ENCODE measurements around the gene NFATC1.

The NFATC1 gene

GRCh38 chr18:79526468-79527460 lies 131.0 kb downstream of the NFATC1 start:
- DNase-seq, result no peak

- DNase-seq, result no peak
Observed at GRCh38 chr18:79527656-79528315, 132.1 kb downstream of the NFATC1 start.

- DNase-seq, result no peak
Observed at GRCh38 chr18:79528316-79528695, 132.6 kb downstream of the NFATC1 start.

DNA sequence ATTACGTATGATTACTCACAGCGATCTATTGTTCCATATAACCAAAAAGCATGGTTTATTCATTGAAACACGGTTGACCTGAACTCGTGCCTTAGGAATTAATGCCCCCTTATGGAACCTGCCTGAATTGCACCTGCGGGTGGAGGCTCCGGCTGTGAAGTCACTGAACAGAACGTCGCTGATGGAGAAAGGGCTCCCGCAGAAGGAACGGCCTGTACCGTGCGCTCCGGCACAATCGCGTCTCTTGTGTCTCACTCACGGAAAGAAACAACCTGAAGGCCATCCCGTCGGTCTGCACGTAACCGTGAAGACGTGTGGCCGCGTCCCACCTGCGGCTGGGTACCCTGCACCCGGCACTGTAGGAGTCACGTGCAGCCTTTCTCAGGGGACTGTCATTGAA lies 133.1 kb downstream of the NFATC1 start:
- DNase-seq, result peak; percentile 81

DNA sequence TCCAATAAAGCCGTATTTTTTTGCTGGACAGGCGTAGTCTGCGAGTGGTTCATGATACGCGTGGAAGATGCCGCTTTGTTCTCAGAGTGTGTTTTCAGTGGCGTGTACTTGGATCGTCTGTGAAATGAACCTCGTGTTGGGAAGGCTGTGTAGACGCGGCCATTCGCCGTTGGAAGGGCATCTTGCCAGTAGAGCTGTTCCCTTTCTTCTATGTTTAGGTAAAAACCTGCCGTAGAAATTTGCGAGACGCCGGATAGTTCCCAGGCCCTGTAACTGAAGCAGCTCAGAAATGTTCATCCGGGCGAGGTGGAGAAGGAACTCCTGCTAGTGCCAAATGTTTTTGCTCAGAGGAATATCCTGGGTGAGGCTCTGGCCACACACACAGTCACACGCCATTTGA lies 133.6 kb downstream of the NFATC1 start:
- DNase-seq, result no peak

DNA sequence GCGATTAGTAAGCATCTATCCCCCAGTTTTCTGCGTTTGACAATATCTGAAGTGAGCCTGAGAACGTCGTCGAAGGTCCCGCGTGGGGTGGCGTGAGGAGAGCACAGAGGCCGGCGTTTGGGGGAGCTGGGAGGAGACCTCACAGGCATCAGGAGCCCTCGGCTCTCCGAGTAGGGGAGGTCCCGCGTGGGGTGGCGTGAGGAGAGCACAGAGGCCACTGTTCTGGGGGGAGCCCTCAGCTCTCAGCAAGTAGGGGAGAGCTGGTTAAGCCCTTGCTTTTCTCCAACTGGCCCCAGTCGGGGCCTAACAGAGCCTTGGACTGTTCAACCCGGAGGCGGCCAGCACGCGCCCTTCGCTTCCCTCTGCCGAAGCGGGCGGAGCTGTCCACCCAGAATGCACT lies 134.3 kb downstream of the NFATC1 start:
- DNase-seq, result no peak

GRCh38 chr18:79530821-79531220 lies 135.1 kb downstream of the NFATC1 start:
- DNase-seq, result no peak

DNA sequence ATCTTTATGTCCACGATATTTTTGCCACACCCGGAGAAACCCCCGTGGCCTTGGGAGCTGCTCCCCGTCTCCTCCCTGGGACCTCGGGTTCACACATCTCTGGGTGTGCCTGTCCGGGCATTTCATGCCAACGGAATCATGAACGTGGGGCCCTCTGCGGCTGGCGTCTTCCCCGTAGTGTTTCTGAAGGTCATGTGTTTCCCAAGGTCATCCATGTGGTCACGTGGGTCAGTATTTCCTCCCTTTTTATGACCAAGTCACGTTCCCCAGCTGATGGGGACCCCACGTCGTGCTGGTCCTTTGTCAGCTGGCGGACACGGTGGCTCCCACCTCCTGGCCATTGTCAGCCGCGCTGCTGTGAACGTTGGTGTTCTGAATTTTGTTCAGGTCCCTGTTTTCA lies 135.7 kb downstream of the NFATC1 start:
- DNase-seq, result no peak

- DNase-seq, result no peak
Observed at GRCh38 chr18:79531926-79532312, 136.2 kb downstream of the NFATC1 start.

GRCh38 chr18:79532313-79533007 lies 136.7 kb downstream of the NFATC1 start:
- no peak for DNase-seq

GRCh38 chr18:79533146-79533545 lies 137.4 kb downstream of the NFATC1 start:
- DNase-seq, result no peak

- DNase-seq, result no peak
Observed at GRCh38 chr18:79533591-79533990, 137.9 kb downstream of the NFATC1 start.

DNA sequence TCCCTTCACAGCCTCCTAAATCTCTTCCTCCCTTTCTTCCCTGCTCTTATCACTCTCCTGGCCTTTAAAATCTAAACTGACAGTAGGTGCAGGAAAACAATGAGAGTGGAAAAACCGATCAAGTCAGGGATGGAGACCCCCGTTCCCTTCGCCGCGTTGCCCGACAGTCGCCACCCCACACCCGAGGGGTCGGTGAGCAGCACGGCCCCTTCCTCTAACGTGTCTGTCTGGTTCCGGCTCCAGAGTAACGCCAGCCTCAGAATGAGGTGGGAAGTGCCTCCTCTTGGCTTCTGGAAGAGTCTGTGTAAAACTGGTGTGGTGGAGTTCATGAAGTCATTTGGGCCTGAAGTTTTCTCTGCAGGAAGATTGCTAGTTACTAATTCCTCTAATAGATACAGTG lies 138.6 kb downstream of the NFATC1 start:
- no peak for DNase-seq

- DNase-seq, result no peak
Observed at GRCh38 chr18:79537758-79538157, 142.0 kb downstream of the NFATC1 start.

GRCh38 chr18:79538635-79539034 lies 142.9 kb downstream of the NFATC1 start:
- DNase-seq, result no peak

DNA sequence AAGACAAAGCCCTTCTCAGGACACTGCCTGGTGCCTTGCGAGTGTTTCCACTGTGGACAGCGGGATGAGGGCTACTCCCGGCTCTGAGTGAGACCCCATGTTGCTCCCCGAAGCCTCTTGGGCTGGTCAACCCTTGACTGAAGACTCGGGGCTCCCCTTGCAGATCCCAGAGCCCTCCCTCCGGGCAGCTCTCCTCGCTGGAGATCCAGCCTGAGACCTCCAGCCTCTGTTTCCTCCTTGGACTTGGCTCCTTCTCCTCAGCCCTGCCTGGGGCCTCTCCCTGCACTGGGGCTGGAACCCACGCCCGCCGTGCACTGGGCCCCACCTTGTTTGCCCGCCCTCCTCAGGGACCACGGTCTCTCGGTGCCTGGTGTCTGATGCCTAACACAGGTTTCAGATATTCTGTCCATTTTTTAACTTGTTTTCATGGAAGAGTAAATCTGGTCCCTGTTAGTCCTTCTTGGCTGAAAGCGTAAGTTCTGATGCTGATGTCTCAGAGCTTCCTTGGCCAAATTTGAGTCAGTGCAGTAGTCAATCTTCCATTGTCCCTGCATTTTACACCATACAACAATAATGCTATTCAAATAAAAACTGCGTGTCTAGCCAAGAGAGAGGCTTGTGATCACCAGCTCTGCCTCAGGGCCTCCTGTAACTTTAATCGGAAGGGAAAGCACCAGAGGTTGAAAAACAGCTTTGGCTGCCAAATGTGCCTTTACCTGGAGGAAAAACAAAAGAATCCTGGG lies 144.6 kb downstream of the NFATC1 start:
- DNase-seq, result no peak

GRCh38 chr18:79540904-79541282 lies 145.2 kb downstream of the NFATC1 start:
- DNase-seq, result no peak

- no peak for DNase-seq
Observed at GRCh38 chr18:79542213-79542612, 146.5 kb downstream of the NFATC1 start.

- no peak for DNase-seq
Observed at GRCh38 chr18:79542876-79543750, 147.4 kb downstream of the NFATC1 start.

GRCh38 chr18:79543861-79544385 lies 148.2 kb downstream of the NFATC1 start:
- DNase-seq, result no peak

DNA sequence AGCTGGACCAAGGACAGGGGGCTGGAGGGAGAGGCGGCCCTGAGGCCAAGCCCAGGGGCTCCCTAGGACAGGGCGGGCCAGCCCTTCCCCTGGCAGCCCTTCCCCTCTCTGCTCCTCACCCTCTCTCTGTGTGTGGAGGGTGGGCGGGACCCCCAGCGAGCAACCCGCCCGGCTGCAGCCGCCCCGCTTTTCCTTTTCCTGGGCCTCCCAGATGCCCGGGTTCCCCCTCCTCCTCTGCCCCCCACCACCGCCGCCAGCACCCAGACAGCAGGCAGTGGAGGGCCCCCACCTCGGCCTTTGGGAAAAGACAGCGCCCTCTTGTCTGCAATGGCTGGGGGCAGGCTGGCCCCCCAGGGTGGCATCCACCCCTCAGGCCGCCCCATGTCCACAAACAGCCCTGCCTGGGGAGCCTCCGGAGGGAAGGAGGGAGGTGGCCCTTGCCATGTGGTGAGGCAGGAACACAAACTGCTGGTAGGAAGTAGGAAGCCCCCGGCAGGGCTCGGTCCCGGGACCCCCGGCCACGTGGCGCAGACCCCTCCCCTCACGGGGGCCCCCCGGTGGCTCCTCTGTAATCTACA lies 148.7 kb downstream of the NFATC1 start:
- DNase-seq, result no peak

Data from CD4-positive, alpha-beta T cell treated with Interleukin-10 for 1 hour (primary cell).